Measurements from ENCODE around the gene CYB5D1.

CYB5D1 gene

DNA sequence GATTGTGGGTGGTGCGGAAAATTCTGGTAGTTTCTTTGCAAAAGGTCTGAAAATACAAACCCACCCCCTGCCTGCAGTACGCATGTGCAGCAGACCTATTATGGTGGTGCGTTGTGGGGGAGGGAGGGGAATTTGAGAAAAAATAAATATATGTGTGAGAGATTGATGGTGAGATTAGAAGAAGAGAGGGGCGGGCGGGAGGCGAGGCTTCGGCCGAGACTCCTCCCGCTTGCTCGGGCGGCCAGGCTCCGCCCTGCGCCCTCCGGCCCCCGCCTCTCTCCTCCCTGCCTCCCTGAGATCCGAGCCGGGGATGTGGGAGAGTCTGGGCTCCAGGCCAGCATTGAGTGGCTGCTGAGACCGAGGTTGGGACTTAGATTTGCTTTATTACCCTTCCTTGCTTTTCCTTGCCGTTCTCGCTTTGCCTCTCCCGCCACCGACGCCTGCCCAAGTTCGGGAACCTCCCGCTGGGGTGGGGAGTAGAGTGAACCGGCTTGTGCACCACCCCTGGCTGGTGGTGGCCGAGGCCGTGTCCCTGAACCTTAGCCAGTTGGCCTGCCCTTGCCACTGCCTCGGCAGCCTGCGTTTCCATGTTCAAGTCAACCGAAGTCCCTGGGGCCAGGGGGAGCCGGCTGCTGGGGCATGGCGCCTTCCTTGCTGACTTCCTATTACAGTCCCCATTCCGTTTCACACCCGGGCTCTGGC, 29.8 kb downstream of the CYB5D1 start:
- Histone ChIP-seq H3K27me3 (replicated peaks; ENCODE audit: control insufficient read depth, insufficient read depth, low read length) (no peaks in the 10 kb centered on the region), H3K36me3 (ENCODE audit: control insufficient read depth, insufficient read depth, low read length) (peaks cover 6% of the 10 kb centered on the region), H3K4me3 (replicated peaks; ENCODE audit: low read depth, low read length) (peak overlapping the region; percentile 95)
- TF ChIP-seq, protein P1, sequence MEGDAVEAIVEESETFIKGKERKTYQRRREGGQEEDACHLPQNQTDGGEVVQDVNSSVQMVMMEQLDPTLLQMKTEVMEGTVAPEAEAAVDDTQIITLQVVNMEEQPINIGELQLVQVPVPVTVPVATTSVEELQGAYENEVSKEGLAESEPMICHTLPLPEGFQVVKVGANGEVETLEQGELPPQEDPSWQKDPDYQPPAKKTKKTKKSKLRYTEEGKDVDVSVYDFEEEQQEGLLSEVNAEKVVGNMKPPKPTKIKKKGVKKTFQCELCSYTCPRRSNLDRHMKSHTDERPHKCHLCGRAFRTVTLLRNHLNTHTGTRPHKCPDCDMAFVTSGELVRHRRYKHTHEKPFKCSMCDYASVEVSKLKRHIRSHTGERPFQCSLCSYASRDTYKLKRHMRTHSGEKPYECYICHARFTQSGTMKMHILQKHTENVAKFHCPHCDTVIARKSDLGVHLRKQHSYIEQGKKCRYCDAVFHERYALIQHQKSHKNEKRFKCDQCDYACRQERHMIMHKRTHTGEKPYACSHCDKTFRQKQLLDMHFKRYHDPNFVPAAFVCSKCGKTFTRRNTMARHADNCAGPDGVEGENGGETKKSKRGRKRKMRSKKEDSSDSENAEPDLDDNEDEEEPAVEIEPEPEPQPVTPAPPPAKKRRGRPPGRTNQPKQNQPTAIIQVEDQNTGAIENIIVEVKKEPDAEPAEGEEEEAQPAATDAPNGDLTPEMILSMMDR (IDR thresholded peaks at IDR 0.05; ENCODE audit: insufficient read depth, low read length, poor library complexity, severe bottlenecking): no peak
- DNase-seq (ENCODE audit: extremely low read depth, insufficient read length): peak; percentile 82

DNA sequence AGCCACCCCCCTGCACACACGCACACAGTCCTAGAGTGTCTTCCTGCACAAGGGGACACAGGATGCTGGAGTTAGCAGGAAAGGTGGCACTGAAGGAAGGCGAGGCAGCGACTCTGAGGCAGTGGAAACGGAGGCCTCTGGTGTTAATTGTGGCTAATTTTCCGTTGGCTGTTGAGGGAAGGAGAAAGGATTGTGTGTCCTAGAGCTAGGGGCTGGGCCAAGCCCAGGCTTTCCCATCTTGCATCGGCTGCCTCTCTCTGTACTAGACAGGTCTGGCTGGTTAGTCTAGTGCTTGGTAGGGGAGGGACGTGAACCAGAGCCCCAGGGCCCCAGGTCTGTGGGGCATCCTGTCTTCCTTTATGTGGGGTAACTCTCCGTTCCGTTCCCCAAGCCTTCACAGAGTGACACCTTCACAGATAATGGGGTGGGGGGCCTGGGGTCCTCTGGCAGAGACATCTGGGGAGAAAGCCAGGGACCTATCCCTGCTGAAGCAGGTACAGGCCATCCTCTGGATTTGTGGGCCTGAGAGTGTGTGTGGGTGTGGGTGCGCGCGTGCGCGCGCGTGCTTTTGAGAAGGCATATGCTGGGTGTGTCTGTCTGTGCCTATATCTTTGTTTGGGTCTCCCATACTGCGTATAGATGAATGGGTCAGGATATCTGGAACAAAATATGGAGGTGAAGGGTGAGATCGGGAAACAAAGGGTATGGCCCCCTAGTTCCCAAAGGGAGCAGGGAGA, 30.5 kb downstream of the CYB5D1 start, which contains the start of gene CHD3:
Gene CHD3, plus strand, starts transcription at position 606 of the 737 bp plus-strand sequence. CDS start 212 bp downstream, outside the sequence.
- peaks cover 6% of the 10 kb centered on the region for H3K36me3 ChIP-seq (ENCODE audit: control insufficient read depth, insufficient read depth, low read length)
- TF ChIP-seq, protein P1 (IDR thresholded peaks at IDR 0.05; ENCODE audit: insufficient read depth, low read length, poor library complexity, severe bottlenecking): no peak
- peak within 1 kb of the TSS; percentile 95 for H3K4me3 ChIP-seq (replicated peaks; ENCODE audit: low read depth, low read length)
- no peak for DNase-seq (ENCODE audit: extremely low read depth, insufficient read length)
- no peaks in the 10 kb centered on the region for H3K27me3 ChIP-seq (replicated peaks; ENCODE audit: control insufficient read depth, insufficient read depth, low read length)

DNA sequence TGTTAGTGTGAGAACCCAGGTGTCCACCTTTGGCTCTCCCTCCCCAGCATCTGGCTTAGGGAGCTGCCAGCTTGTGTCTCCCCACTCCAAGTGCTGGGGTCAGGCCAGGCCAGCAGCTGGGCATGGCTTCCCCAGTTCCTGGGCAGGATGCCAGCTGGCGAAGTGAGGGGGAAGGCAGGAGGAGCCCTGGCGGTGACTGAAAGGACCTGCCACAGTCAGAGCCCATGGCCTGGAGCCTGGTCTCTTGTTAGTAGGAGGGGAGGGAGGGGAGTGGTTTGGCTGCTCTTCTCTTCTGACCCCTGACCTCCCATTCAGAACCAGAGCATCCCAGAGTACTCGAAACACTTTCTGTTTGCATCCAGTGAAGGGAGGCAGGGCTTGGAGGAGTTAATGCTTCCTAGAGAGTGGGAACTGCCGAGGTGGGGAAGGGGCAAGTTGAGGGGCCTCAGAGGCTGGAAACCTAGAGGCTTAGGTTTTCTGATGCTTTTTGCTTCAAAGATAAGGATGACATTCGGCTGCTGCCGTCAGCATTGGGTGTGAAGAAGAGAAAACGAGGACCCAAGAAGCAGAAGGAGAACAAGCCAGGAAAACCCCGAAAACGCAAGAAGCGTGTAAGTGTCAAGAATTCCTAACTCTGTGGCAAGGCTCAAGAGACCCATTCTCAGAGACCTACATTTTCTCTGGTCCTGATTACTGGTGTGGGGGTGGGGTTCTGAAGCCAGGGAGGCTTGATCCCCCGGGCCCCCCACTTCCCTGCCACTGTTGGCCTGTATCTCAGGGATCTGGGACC, 31.6 kb downstream of the CYB5D1 start:
- DNase-seq (ENCODE audit: extremely low read depth, insufficient read length): no peak
- no peaks in the 10 kb centered on the region for H3K27me3 ChIP-seq (replicated peaks; ENCODE audit: control insufficient read depth, insufficient read depth, low read length)
- H3K4me3 ChIP-seq (replicated peaks; ENCODE audit: low read depth, low read length): no peak overlapping the region
- TF ChIP-seq, protein P1 (IDR thresholded peaks at IDR 0.05; ENCODE audit: insufficient read depth, low read length, poor library complexity, severe bottlenecking): no peak
- H3K36me3 ChIP-seq (ENCODE audit: control insufficient read depth, insufficient read depth, low read length): peaks cover 15% of the 10 kb centered on the region

DNA sequence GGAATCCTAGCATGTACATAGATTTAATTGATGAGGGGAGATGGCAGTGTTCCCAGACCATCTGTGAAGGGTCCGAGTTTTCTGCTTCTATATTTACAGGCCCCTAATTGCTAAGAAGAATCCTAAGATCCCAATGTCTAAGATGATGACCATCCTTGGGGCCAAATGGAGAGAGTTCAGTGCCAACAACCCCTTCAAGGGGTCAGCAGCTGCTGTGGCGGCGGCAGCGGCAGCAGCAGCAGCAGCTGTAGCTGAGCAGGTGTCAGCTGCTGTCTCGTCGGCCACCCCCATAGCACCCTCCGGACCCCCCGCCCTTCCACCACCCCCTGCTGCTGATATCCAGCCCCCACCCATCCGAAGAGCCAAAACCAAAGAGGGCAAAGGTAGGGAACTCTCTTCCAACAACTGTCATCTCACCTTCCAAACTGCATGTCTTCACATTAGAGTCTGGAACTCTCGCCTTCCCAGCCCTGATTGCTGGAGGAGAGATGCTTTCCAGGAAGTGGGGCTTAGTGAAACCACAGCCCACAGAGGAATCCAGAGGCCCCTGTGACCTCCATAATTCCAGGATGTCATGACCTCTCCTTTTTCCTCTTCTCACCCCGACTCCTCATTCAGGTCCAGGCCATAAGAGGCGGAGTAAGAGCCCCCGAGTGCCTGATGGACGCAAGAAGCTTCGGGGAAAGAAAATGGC, 35.5 kb downstream of the CYB5D1 start:
- TF ChIP-seq, protein P1 (IDR thresholded peaks at IDR 0.05; ENCODE audit: insufficient read depth, low read length, poor library complexity, severe bottlenecking): no peak
- no peak for DNase-seq (ENCODE audit: extremely low read depth, insufficient read length)
- Histone ChIP-seq H3K4me3 (replicated peaks; ENCODE audit: low read depth, low read length) (no peak overlapping the region), H3K27me3 (replicated peaks; ENCODE audit: control insufficient read depth, insufficient read depth, low read length) (no peaks in the 10 kb centered on the region), H3K36me3 (ENCODE audit: control insufficient read depth, insufficient read depth, low read length) (peaks cover 25% of the 10 kb centered on the region)

DNA sequence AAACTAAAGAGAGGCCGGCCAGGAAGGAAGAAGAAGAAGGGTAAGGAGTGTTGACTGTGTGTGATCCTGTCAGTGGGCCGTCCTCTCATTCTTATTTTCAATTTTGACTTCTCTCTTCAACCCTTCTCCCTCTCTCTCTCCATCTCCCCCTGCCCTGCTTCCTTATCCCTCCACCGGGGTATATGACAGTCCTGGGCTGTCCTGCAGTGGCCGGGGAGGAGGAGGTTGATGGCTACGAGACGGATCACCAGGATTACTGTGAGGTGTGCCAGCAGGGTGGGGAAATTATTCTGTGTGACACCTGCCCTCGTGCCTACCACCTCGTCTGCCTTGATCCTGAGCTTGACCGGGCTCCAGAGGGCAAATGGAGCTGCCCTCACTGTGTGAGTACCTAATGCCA, 36.4 kb downstream of the CYB5D1 start:
- peaks cover 33% of the 10 kb centered on the region for H3K36me3 ChIP-seq (ENCODE audit: control insufficient read depth, insufficient read depth, low read length)
- DNase-seq (ENCODE audit: extremely low read depth, insufficient read length): no peak
- no peaks in the 10 kb centered on the region for H3K27me3 ChIP-seq (replicated peaks; ENCODE audit: control insufficient read depth, insufficient read depth, low read length)
- TF ChIP-seq, protein P1 (IDR thresholded peaks at IDR 0.05; ENCODE audit: insufficient read depth, low read length, poor library complexity, severe bottlenecking): no peak
- H3K4me3 ChIP-seq (replicated peaks; ENCODE audit: low read depth, low read length): no peak overlapping the region

Data from GM06990 (cell line).